GM23248 (cell line): ENCODE measurements around the gene TMEM200C.

ENCODE experiments used
- EZH2 ChIP-seq: fragments of 200-600 bp; sonication (generic); IDR thresholded peaks from 2 replicates; pipeline ENCODE4 v1.6.1; 2018; ENCODE audit warnings: antibody characterized with exemption, mild to moderate bottlenecking; ENCODE audit not compliant: insufficient read depth, poor library complexity, severe bottlenecking
- EZH2phosphoT487 ChIP-seq: fragments of 200-600 bp; sonication (generic); IDR thresholded peaks from 2 replicates; pipeline ENCODE4 v1.6.1; 2018; ENCODE audit warnings: antibody characterized with exemption, moderate library complexity, mild to moderate bottlenecking, low read depth; ENCODE audit not compliant: insufficient read depth

DNA sequence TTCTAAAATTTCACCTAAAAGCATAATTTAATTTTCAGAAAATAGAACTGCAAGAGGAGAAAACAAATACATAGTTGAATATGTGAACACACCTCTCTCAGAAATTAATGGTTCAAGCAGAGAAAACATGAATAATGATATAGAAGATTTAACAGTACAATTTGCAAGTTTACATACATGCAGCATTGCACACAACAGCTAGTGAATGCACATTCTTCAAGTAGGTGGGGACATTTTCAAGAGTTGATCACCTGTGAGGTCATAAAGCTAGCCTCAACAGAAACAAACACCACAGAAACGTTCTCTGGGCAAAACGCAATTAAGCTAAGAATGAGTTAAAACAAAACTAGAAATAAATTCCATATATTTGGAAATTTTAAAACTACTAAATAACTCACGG, 38.1 kb downstream of the TMEM200C start:
- no peak for TF ChIP-seq EZH2phosphoT487
- TF ChIP-seq EZH2, result no peak
